Measurements from ENCODE around the gene PDE8A. TPM values are rescaled to one million over a fixed set of nuclear protein-coding genes. Genes with fewer than 3 reads are reported as not detected.

PDE8A gene
- total RNA-seq, 1 donor from 2014 or later = 28.8 TPM

- Mint-ChIP-seq H3K27ac (no peak overlapping the region), H3K4me1 (ENCODE audit: low read depth) (peaks cover 14% of the 10 kb centered on the region), H3K4me3 (ENCODE audit: low read depth) (no peak overlapping the region), H3K9me3 (ENCODE audit: low read depth) (peaks cover 3% of the 10 kb centered on the region), H3K36me3 (ENCODE audit: insufficient read depth) (no peaks in the 10 kb centered on the region), H3K27me3 (no peaks in the 10 kb centered on the region)
- no peak for DNase-seq (ENCODE audit: low spot score, unreplicated experiment)
- TF ChIP-seq, protein P1, sequence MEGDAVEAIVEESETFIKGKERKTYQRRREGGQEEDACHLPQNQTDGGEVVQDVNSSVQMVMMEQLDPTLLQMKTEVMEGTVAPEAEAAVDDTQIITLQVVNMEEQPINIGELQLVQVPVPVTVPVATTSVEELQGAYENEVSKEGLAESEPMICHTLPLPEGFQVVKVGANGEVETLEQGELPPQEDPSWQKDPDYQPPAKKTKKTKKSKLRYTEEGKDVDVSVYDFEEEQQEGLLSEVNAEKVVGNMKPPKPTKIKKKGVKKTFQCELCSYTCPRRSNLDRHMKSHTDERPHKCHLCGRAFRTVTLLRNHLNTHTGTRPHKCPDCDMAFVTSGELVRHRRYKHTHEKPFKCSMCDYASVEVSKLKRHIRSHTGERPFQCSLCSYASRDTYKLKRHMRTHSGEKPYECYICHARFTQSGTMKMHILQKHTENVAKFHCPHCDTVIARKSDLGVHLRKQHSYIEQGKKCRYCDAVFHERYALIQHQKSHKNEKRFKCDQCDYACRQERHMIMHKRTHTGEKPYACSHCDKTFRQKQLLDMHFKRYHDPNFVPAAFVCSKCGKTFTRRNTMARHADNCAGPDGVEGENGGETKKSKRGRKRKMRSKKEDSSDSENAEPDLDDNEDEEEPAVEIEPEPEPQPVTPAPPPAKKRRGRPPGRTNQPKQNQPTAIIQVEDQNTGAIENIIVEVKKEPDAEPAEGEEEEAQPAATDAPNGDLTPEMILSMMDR (IDR thresholded peaks at IDR 0.05; ENCODE audit: unreplicated experiment) = no peak
Measured at GRCh38 chr15:85044894-85045293, 63.2 kb downstream of the PDE8A start.

- no peaks in the 10 kb centered on the region for H3K27me3 Mint-ChIP-seq
- H3K4me1 Mint-ChIP-seq (ENCODE audit: low read depth) = peaks cover 14% of the 10 kb centered on the region
- H3K9me3 Mint-ChIP-seq (ENCODE audit: low read depth) = peaks cover 3% of the 10 kb centered on the region
- H3K4me3 Mint-ChIP-seq (ENCODE audit: low read depth) = no peak overlapping the region
- TF ChIP-seq, protein P1 (IDR thresholded peaks at IDR 0.05; ENCODE audit: unreplicated experiment) = no peak
- no peaks in the 10 kb centered on the region for H3K36me3 Mint-ChIP-seq (ENCODE audit: insufficient read depth)
- no peak overlapping the region for H3K27ac Mint-ChIP-seq
- DNase-seq (ENCODE audit: low spot score, unreplicated experiment) = no peak
Measured at GRCh38 chr15:85045615-85046014, 64.0 kb downstream of the PDE8A start.

GRCh38 chr15:85047271-85047948 is 65.8 kb downstream of the PDE8A start:
- H3K4me1 Mint-ChIP-seq (ENCODE audit: low read depth) = peaks cover 14% of the 10 kb centered on the region
- H3K9me3 Mint-ChIP-seq (ENCODE audit: low read depth) = peaks cover 3% of the 10 kb centered on the region
- H3K36me3 Mint-ChIP-seq (ENCODE audit: insufficient read depth) = no peaks in the 10 kb centered on the region
- peak overlapping the region; percentile 60 for H3K27ac Mint-ChIP-seq
- no peaks in the 10 kb centered on the region for H3K27me3 Mint-ChIP-seq
- no peak overlapping the region for H3K4me3 Mint-ChIP-seq (ENCODE audit: low read depth)
- TF ChIP-seq, protein P1 (IDR thresholded peaks at IDR 0.05; ENCODE audit: unreplicated experiment) = no peak
- DNase-seq (ENCODE audit: low spot score, unreplicated experiment) = no peak

DNA sequence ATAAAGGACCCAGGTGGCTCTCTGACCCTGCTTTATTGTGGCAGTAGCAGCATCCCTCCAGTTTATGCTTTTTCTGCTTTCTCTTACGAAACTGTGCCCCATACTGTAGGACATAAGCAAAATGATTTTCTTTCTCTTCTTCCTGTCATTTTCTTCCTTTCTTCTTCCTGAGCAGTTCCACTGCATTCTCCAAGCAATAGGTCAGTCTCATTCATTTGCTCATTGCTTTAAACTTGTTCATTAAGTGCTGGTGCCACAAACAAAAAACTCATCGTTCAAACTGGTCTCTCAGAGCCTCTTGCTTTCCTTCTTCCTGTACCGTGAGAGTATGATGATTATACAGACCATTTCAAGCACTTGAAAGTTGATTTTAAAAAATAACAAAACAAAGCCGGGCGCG is 66.8 kb downstream of the PDE8A start:
- TF ChIP-seq, protein P1 (IDR thresholded peaks at IDR 0.05; ENCODE audit: unreplicated experiment) = no peak
- DNase-seq (ENCODE audit: low spot score, unreplicated experiment) = no peak
- Mint-ChIP-seq H3K36me3 (ENCODE audit: insufficient read depth) (peaks cover 2% of the 10 kb centered on the region), H3K27me3 (no peaks in the 10 kb centered on the region), H3K9me3 (ENCODE audit: low read depth) (peaks cover 3% of the 10 kb centered on the region), H3K4me1 (ENCODE audit: low read depth) (peaks cover 8% of the 10 kb centered on the region), H3K4me3 (ENCODE audit: low read depth) (no peak overlapping the region), H3K27ac (no peak overlapping the region)

DNA sequence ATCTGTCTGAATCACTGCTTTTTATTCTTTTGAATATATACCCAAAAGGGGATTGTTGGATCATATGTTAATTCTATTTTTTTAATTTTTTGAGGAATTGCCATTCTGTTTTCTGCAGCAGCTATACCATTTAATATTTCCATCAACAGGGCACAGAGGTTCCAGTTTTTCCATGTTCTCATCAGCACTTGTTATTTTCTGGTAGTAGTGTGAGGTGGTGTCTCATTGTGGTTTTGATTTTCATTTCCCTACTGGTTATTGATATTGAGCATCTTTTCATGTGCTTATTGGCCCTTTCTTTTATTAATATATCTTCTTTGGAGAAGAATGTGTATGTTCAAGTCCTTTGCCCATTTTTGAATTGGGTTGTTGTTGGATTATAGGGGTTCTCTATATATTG is 68.1 kb downstream of the PDE8A start:
- Mint-ChIP-seq H3K4me3 (ENCODE audit: low read depth) (no peak overlapping the region), H3K27ac (no peak overlapping the region), H3K27me3 (no peaks in the 10 kb centered on the region), H3K9me3 (ENCODE audit: low read depth) (peaks cover 7% of the 10 kb centered on the region), H3K36me3 (ENCODE audit: insufficient read depth) (peaks cover 4% of the 10 kb centered on the region), H3K4me1 (ENCODE audit: low read depth) (peaks cover 13% of the 10 kb centered on the region)
- no peak for DNase-seq (ENCODE audit: low spot score, unreplicated experiment)
- TF ChIP-seq, protein P1 (IDR thresholded peaks at IDR 0.05; ENCODE audit: unreplicated experiment) = no peak

Measured in progenitor cell of endocrine pancreas (in vitro differentiated cells).